GM12878 (cell line): ENCODE results near the gene HAPSTR1. TPM values are rescaled to one million over a fixed set of nuclear protein-coding genes. Genes with fewer than 3 reads are reported as not detected.

ENCODE experiments used
- ATAC-seq: fragments of 200-7000 bp; cut with Tn5 transposase; 3 replicates; pipeline ENCODE4 v1.9.1; 2020; ENCODE audit warnings: mild to moderate bottlenecking, moderate library complexity
- BruUV-seq: library from RNA; stranded (reverse); fragments of 400-500 nt; replicated peaks from 2 replicates; lab custom pipeline; 2021; lab: Mats Ljungman, UMichigan
- CTCF ChIA-PET: fragments of 300-600 bp; sonication (Branson Sonifier 250); formaldehyde crosslinking; extraction: SDS; loops from one replicate; lab custom pipeline; 2021; ENCODE audit warnings: inconsistent platforms; lab: Yijun Ruan, JAX
- POLR2A ChIA-PET: fragments of 350-600 bp; formaldehyde crosslinking; extraction: SDS; loops from one replicate; lab custom pipeline; 2021; ENCODE audit warnings: inconsistent platforms; lab: Charles Lee
- RAD21 ChIA-PET: fragments of 300-600 bp; sonication (Branson Sonifier 250); formaldehyde crosslinking; loops from one replicate; lab custom pipeline; 2023; ENCODE audit warnings: antibody characterized with exemption; ENCODE audit not compliant: unreplicated experiment; lab: Charles Lee
- SMC1A ChIA-PET: fragments of 300-600 bp; sonication (Branson Sonifier 250); formaldehyde crosslinking; loops from one replicate; lab custom pipeline; 2023; ENCODE audit not compliant: unreplicated experiment, uncharacterized antibody; lab: Charles Lee
- DNase-seq: peaks from one replicate; pipeline ENCODE4 v3.0.0-alpha.2; 2011; ENCODE audit warnings: low read depth, low spot score
- FAIRE-seq: peaks from 3 replicates; lab custom pipeline; 2011; peaks lifted over from hg19 to GRCh38; lab: Jason Lieb, UNC
- H2AFZ ChIP-seq: 2 replicates; pipeline ENCODE4 v1.6.0; 2011; ENCODE audit warnings: low read depth, low read length, control low read depth; ENCODE audit not compliant: control insufficient read depth
- H3K27ac ChIP-seq: 2 replicates; pipeline ENCODE4 v1.5.1; 2011; ENCODE audit warnings: control low read depth; ENCODE audit not compliant: control insufficient read depth, insufficient read depth
- H3K27me3 ChIP-seq, 2 experiments: replicated peaks in 1 of 2; 2 replicates each; pipeline versions ENCODE4 v1.6.0 to v1.6.1; 2011; ENCODE audit warnings: low read length in 1 of 2; ENCODE audit not compliant: control insufficient read depth in 2 of 2, insufficient read depth in 2 of 2
- H3K36me3 ChIP-seq, 2 experiments: 2 replicates each; pipeline ENCODE4 v1.5.1; 2011; ENCODE audit warnings: low read length in 1 of 2; ENCODE audit not compliant: control insufficient read depth in 2 of 2, insufficient read depth in 2 of 2
- H3K4me1 ChIP-seq: 2 replicates; pipeline ENCODE4 v1.6.1; 2011; ENCODE audit warnings: mild to moderate bottlenecking, low read length, moderate library complexity, mixed read lengths; ENCODE audit not compliant: control insufficient read depth, insufficient read depth
- H3K4me2 ChIP-seq: 2 replicates; pipeline ENCODE4 v1.6.0; 2011; ENCODE audit warnings: control low read depth; ENCODE audit not compliant: control insufficient read depth, insufficient read depth
- H3K4me3 ChIP-seq: fragments of 200-600 bp; sonication (generic); 2 replicates; pipeline ENCODE4 v1.5.1; 2016
- H3K79me2 ChIP-seq: 2 replicates; pipeline ENCODE4 v1.6.0; 2011; ENCODE audit warnings: low read length; ENCODE audit not compliant: control insufficient read depth, insufficient read depth
- H3K9ac ChIP-seq: 2 replicates; pipeline ENCODE4 v1.8.0; 2011; ENCODE audit warnings: low read length, control low read depth, mixed read lengths; ENCODE audit not compliant: control insufficient read depth, insufficient read depth
- H3K9me3 ChIP-seq: replicated peaks from 3 replicates; pipeline ENCODE4 v1.5.1; 2011; ENCODE audit warnings: mild to moderate bottlenecking, low read length; ENCODE audit not compliant: control insufficient read depth, insufficient read depth
- H4K20me1 ChIP-seq: 2 replicates; pipeline ENCODE4 v1.6.0; 2011; ENCODE audit not compliant: control insufficient read depth, insufficient read depth
- BCL3 ChIP-seq: IDR thresholded peaks from 2 replicates; pipeline ENCODE4 v1.6.1; 2011; ENCODE audit warnings: borderline replicate concordance, low read depth, mild to moderate bottlenecking, moderate library complexity, low read length; ENCODE audit not compliant: insufficient read depth, poor library complexity, severe bottlenecking
- E2F4 ChIP-seq: IDR thresholded peaks from 2 replicates; pipeline ENCODE4 v1.6.1; 2012; ENCODE audit warnings: low read depth, low read length, improper control_type of control experiment
- IKZF2 ChIP-seq, 2 experiments: fragments of 450-650 bp; IDR thresholded peaks; 2 replicates each; pipeline ENCODE4 v1.6.1; 2017; ENCODE audit warnings: mild to moderate bottlenecking in 2 of 2, moderate library complexity in 2 of 2
- RAD51 ChIP-seq: fragments of 450-650 bp; IDR thresholded peaks from 2 replicates; pipeline ENCODE4 v1.6.1; 2016; ENCODE audit warnings: moderate library complexity, mild to moderate bottlenecking, inconsistent platforms
- RB1 ChIP-seq: fragments of 450-650 bp; formaldehyde crosslinking; IDR thresholded peaks from 2 replicates; pipeline ENCODE4 v1.6.1; 2017; ENCODE audit warnings: mild to moderate bottlenecking, borderline replicate concordance
- ZNF622 ChIP-seq: fragments of 450-650 bp; IDR thresholded peaks from 2 replicates; pipeline ENCODE4 v1.6.1; 2017; ENCODE audit warnings: mild to moderate bottlenecking, inconsistent platforms
- WGBS: methylation state at CpG from one replicate; pipeline ENCODE4 v1.1.6; 2016; ENCODE audit warnings: low lambda C conversion rate; ENCODE audit not compliant: insufficient replicate concordance, insufficient coverage; ENCODE audit errors: missing lambda C conversion rate; 5-methylcytosine and 5-hydroxymethylcytosine counted together
- in situ Hi-C: fragments of 300-500 bp; cut with MboI; formaldehyde crosslinking; loops from 9 replicates; pipeline ENCODE4 v1.14.3; 2018; ENCODE audit warnings: mixed read lengths
- intact Hi-C: fragments of 100-400 bp; cut with micrococcal nuclease; formaldehyde crosslinking; loops from one replicate; pipeline ENCODE4 v1.14.2; 2022; ENCODE audit not compliant: unreplicated experiment
- polyA plus RNA-seq, 11 experiments: library from polyadenylated mRNA; depleted of rRNA in 4 of 11; unstranded in 6 of 11; stranded (reverse) in 5 of 11; fragments of >200 nt; fragmentation: Nextera tagmentation in 4 of 11; fragmentation: Illumina TruSeq in 1 of 11; extraction: Ambion mirVana in 4 of 11; extraction: Trizol in 1 of 11; gene quantifications; 1 replicate in 1 of 11; 2 replicates in 10 of 11; pipeline versions ENCODE4 v1.2.1 to v1.2.3, GENCODE V29; 2011 to 2016; ENCODE audit warnings: inconsistent platforms in 2 of 11, missing spikeins in 2 of 11, low read depth in 1 of 11
- total RNA-seq, 4 experiments: library from RNA; depleted of rRNA in 3 of 4; stranded (reverse); fragments of >200 nt in 3 of 4; fragmentation: Illumina TruSeq in 1 of 4; extraction: Trizol in 1 of 4; gene quantifications; 2 replicates each; pipeline versions ENCODE4 v1.2.1 to v1.2.3, GENCODE V29; 2013 to 2021
- TF ChIP-seq, protein P1 (sequence below): IDR thresholded peaks from 2 replicates; pipeline ENCODE4 v1.6.1; 2012; ENCODE audit warnings: low read length, inconsistent platforms

Gene HAPSTR1
- total and polyA plus RNA-seq, 10 of the 15 experiments (the other 5 are each of a cell fraction or from before 2014, with no cell fraction given) = 8.7 to 52.5 (median 23.1) TPM

GRCh38 chr16:9062301-9062700 is 29.1 kb upstream of the HAPSTR1 start (continued):
- no peak for TF ChIP-seq E2F4
- no peak for TF ChIP-seq IKZF2 (IDR thresholded peaks at IDR 0.05)
- TF ChIP-seq, all 136 proteins: peak for 0

DNA sequence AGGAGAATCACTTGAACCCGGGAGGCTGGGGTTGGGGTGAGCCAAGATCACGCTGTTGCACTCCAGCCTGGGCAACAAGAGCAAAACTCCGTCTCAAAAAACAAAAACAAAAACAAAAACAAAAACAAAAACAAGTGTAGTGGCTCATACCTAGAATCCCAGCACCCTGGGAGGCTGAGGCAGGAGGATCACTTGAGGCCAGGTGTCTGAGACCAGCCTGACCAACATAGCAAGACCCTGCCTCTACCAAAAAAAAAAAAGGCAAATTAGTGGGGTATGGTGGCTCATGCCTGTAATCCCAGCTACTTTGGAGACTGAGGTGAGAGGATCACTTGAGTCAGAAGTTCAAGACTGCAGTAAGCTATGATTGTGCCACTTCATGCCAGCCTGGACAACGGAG is 26.4 kb upstream of the HAPSTR1 start:
- Histone ChIP-seq H3K79me2 (no peaks in the 10 kb centered on the region), H3K36me3 (no peaks in the 10 kb centered on the region), H3K9ac (no peak overlapping the region), H3K4me1 (peaks cover 16% of the 10 kb centered on the region), H3K27me3 (no peaks in the 10 kb centered on the region), H3K27ac (no peak overlapping the region), H2AFZ (no peak overlapping the region), H3K4me3 (no peak overlapping the region), H3K9me3 (no peaks in the 10 kb centered on the region), H4K20me1 (no peaks in the 10 kb centered on the region), H3K4me2 (no peak overlapping the region)
- ChIA-PET RAD21 (no interaction called here), CTCF (no interaction called here), POLR2A (interaction anchor here (1.1 kb wide), 1 partner anchor 26 kb away, joined by 3 read pairs; the partner anchor contains the start of gene HAPSTR1), SMC1A (no interaction called here)
- no peak for ATAC-seq
- TF ChIP-seq BCL3 = no peak
- no peak for TF ChIP-seq RAD51
- no peak for TF ChIP-seq RB1
- no peak for TF ChIP-seq ZNF622
- TF ChIP-seq, protein P1, sequence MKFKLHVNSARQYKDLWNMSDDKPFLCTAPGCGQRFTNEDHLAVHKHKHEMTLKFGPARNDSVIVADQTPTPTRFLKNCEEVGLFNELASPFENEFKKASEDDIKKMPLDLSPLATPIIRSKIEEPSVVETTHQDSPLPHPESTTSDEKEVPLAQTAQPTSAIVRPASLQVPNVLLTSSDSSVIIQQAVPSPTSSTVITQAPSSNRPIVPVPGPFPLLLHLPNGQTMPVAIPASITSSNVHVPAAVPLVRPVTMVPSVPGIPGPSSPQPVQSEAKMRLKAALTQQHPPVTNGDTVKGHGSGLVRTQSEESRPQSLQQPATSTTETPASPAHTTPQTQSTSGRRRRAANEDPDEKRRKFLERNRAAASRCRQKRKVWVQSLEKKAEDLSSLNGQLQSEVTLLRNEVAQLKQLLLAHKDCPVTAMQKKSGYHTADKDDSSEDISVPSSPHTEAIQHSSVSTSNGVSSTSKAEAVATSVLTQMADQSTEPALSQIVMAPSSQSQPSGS = no peak
- WGBS = 46% methylated on average over 4 of the region's 4 CpGs
- FAIRE-seq = no peak
- BruUV-seq = no TSS peak
- intact Hi-C loops (no loop called here), in situ Hi-C loops (no loop called here)
- no peak for DNase-seq
